NB4 (cell line): Measurements from ENCODE around the gene RXRA.

Experiments
- CTCF ChIP-seq: IDR thresholded peaks from one replicate; pipeline ENCODE4 v1.5.1; 2012; ENCODE audit warnings: low read depth, low read length
- POLR2A ChIP-seq: IDR thresholded peaks from 2 replicates; pipeline ENCODE4 v1.6.1; 2011; ENCODE audit warnings: mild to moderate bottlenecking; ENCODE audit not compliant: insufficient read length; ENCODE audit errors: extremely low read depth

- TF ChIP-seq CTCF = no peak
- no peak for TF ChIP-seq POLR2A
Measured at GRCh38 chr9:134379831-134380365, 53.6 kb downstream of the RXRA start.
